ENCODE results near the gene TEAD2.
"Not testable (repeated sequence)": the region's sequence is repeated elsewhere in the genome, so short reads cannot be mapped to it uniquely, and the experiment has no call there.

TEAD2 gene

GRCh38 chr19:49383599-49383998 is 21.4 kb upstream of the TEAD2 start:
- no peak for DNase-seq

DNA sequence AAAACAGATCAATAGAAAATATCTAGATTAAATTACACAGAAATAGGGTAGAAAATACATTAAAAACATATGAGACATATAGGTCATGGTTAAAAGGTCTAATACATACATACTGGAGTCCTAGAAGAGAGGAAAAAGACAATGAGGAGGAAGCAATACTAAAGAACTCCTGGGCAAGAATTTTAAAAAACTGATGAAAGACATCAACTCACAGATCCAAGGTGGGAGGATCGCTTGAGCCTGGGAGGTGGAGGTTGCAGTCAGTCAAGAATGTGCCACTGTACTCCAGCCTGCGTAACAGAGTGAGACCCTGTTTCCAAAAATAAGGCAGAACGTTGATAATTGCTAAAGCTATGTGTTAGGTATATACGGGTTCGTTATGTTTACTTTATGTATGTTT is 20.4 kb upstream of the TEAD2 start:
- DNase-seq, result no peak

DNA sequence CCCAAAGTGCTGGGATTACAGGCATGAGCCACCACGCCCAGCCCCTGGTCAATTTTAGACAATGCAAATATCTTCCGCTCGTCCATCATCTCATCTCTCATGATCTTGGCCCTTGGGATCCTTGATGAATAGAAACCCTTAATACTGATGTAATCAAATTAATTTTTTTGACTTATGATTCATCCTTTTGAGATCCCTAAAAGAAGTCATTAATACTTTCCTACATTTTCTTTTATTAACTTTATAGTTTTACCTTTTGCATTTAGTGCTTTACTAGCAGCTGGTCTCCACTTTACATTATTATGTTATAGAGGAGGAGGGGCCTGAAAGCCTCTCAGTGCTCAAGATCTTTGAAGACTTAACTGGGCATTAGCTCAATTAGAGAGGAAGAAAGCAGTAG is 18.2 kb upstream of the TEAD2 start:
- no peak for DNase-seq

DNA sequence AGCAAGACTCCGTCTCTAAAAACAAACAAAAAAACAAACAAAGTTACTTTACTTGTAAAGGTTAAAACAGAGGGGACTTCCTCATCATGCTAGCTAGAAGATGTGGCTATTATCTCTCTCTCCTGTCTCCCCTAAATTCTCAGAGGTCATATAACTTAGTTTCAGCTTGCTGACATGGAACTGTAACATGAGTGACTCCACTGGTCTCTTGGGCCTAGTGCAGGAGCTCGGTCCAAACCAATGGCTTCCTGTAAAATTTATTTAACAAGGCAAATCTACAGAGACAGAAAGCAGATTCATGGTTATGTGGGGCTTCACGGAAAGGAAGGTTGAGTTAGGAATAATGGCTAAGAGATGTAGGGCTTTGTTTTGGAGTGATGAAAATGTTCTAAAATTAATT is 16.3 kb upstream of the TEAD2 start:
- DNase-seq, result no peak

DNA sequence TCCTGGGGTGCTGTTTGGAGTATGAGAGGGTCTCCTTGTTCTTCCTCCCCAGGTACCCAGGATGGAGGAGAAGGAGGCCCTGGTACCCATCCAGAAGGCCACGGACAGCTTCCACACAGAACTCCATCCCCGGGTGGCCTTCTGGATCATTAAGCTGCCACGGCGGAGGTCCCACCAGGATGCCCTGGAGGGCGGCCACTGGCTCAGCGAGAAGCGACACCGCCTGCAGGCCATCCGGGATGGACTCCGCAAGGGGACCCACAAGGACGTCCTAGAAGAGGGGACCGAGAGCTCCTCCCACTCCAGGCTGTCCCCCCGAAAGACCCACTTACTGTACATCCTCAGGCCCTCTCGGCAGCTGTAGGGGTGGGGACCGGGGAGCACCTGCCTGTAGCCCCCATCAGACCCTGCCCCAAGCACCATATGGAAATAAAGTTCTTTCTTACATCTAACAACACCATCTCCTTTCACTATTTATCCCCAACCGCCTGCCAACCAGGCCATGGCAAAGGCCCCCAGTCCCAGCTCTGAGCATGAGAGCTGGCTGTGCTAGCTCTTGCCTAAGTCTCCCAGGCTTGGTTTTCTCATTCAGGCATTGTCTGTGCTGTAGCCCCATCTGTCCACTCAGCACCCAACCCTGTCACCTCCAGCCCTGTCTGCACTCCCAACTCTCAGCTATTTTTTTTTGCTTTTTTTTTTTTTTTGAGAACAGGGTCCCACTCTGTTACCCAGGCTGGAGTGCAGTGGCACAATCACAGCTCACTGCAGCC is 12.6 kb upstream of the TEAD2 start:
- DNase-seq, result no peak

GRCh38 chr19:49373174-49373573 is 11.0 kb upstream of the TEAD2 start:
- not testable (repeated sequence) for DNase-seq

GRCh38 chr19:49371184-49371583 is 9.0 kb upstream of the TEAD2 start:
- DNase-seq, result no peak

DNA sequence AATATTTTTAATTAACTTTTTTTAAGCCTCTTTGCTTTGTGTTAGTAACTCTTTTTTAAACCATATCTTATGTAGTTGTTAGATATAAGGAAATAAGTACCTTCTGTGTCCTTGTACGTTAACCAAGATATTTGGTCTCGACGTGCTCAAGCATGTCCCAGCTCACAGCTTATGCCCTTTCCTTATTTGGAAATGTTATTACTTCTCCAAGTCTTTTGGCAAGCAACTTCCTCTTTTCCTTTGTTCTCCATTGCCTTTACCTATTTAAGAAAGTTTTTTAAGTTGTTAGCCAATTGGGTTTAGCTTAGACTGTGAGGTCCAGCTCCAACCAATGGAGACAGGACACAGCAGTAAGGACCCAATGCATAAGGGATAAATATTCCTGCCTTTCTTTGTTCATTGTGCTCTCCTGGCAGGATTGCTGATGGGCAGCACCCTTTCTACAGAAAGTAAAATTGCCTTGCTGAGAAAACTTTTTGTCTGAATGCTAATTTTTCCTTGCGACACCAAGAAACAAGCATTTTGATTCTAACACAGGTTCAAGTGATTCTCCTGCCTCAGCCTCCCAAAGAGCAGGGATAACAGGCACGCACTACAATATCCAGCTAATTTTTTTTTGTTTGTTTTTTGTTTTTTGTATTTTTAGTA is 6.6 kb upstream of the TEAD2 start:
- DNase-seq, result no peak

DNA sequence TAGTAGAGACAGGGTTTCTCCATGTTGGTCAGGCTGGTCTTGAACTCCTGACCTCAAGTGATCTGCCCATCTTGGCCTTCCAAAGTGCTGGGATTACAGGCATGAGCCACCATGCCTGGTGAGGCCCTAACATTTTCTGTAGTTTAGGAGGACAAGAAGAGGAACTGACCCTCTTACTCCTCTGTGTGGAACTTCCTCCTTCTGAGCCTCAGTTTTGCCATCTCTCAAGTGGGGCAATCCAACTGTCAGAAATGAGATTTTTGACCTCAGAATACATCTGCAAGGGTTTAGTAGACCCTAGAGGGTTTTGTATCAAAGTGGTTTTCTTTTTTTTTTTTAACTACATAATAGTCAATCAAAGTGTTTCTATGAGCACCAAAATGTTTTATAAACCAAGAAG is 3.9 kb upstream of the TEAD2 start:
- DNase-seq, result no peak

DNA sequence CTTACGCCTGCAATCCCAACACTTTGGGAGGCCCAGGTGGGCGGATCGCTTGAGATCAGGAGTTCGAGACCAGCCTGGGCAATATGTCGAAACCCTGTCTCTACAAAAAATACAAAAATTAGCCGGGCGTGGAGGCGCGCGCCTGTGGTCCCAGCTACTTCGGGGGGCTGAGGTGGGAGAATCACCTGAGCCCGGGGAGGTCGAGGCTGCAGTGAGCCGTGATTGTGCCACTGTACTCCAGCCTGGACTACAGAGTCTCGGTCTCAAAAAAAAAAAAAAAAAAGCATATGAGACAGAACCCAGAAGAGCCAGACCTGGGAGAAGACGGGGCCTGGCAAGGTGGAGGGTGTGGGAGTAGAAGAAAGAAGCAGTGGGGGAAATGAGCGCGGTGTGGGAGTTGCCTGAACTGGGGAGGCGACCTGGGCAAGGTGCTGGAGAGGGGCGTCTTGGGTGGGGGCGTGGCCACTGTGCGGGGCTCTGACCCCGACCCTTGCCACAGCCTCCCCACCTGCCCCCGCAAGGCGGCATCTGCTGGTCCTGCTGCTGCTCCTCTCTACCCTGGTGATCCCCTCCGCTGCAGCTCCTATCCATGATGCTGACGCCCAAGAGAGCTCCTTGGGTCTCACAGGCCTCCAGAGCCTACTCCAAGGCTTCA is 2.0 kb upstream of the TEAD2 start:
- no peak for DNase-seq

- DNase-seq, result peak; percentile 99
These were observed 1.3 kb upstream of the TEAD2 start, which contains the start of gene DKKL1 for GRCh38 chr19:49363268-49364082. DKKL1 (plus strand) TSS chr19:49363877; CDS start chr19:49363999, 122 bp downstream.

DNA sequence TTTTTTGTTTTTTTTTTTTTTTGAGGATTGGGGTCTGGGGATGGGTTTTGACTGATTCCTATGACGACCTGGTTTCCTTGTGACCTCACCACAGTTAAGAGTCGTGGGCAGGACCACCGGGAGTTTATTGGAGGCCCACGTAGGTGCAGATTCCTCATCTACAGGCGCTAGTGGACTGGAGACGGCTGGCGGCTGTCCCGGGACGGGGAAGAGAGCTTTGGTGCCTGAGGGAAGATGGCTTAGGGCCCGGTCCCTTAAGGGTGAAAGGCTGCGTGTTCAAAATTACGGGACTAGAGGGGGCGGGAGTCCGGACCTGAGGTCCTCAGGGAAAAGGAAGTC is 682 bp upstream of the TEAD2 start:
- peak; percentile 42 for DNase-seq

GRCh38 chr19:49361438-49362047 is 673 bp downstream of the TEAD2 start:
- peak; percentile 92 for DNase-seq

- no peak for DNase-seq
These were observed 2.1 kb downstream of the TEAD2 start for GRCh38 chr19:49359851-49360820.

GRCh38 chr19:49357186-49357585 is 5.0 kb downstream of the TEAD2 start:
- no peak for DNase-seq

GRCh38 chr19:49356382-49356781 is 5.8 kb downstream of the TEAD2 start:
- DNase-seq, result no peak

GRCh38 chr19:49355909-49356353 is 6.3 kb downstream of the TEAD2 start:
- peak; percentile 52 for DNase-seq

DNA sequence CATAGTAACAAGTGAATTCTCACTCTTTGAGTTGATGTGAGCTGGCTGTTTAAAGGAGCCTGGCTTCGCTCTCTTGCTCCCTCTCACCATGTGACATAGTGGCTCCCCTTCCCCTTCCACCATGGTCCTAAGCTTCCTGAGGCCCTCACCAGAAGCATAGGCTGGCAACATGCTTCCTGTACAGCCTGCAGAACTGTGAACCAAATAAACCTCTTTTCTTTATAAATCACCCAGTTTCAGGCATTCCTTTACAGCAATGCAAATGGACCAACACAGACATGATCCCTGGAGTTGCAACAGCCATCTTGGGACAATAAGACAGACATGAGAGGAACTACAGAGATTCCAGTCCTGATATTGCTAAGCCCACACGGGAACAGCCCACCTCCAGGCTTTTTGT is 12.6 kb downstream of the TEAD2 start:
- DNase-seq, result no peak

- DNase-seq, result no peak
These were observed 13.7 kb downstream of the TEAD2 start for GRCh38 chr19:49348305-49349189.

GRCh38 chr19:49347835-49348234 is 14.4 kb downstream of the TEAD2 start:
- DNase-seq, result peak; percentile 75
